Skeletal muscle cell (primary cell): ENCODE data around the gene KLHL29.

Experiments
- DNase-seq: peaks from one replicate; pipeline ENCODE4 v3.0.0-alpha.2; 2010; ENCODE audit warnings: low read depth
- H3K4me3 ChIP-seq: 2 replicates; pipeline ENCODE4 v1.5.1; 2011; ENCODE audit warnings: low read depth, mild to moderate bottlenecking, control low read depth, low read length, moderate library complexity

Gene KLHL29

GRCh38 chr2:23484275-23484674, 99.3 kb downstream of the KLHL29 start:
- DNase-seq: no peak
- H3K4me3 ChIP-seq: no peak overlapping the region

GRCh38 chr2:23484767-23485166, 99.8 kb downstream of the KLHL29 start:
- no peak overlapping the region for H3K4me3 ChIP-seq
- no peak for DNase-seq

GRCh38 chr2:23485261-23485660, 100.3 kb downstream of the KLHL29 start:
- no peak for DNase-seq
- H3K4me3 ChIP-seq: no peak overlapping the region

- no peak for DNase-seq
- H3K4me3 ChIP-seq: no peak overlapping the region
These were observed 101.1 kb downstream of the KLHL29 start for GRCh38 chr2:23485841-23486683.

- DNase-seq: no peak
- no peak overlapping the region for H3K4me3 ChIP-seq
These were observed 101.7 kb downstream of the KLHL29 start for GRCh38 chr2:23486684-23487075.

GRCh38 chr2:23487735-23488492, 102.9 kb downstream of the KLHL29 start:
- DNase-seq: peak; percentile 32
- no peak overlapping the region for H3K4me3 ChIP-seq

GRCh38 chr2:23488584-23488983, 103.6 kb downstream of the KLHL29 start:
- H3K4me3 ChIP-seq: no peak overlapping the region
- no peak for DNase-seq

- no peak for DNase-seq
- no peak overlapping the region for H3K4me3 ChIP-seq
These were observed 104.7 kb downstream of the KLHL29 start for GRCh38 chr2:23489471-23490322.

- DNase-seq: no peak
- no peak overlapping the region for H3K4me3 ChIP-seq
These were observed 106.8 kb downstream of the KLHL29 start for GRCh38 chr2:23491591-23492336.

GRCh38 chr2:23492337-23492675, 107.3 kb downstream of the KLHL29 start:
- no peak for DNase-seq
- no peak overlapping the region for H3K4me3 ChIP-seq

- no peak overlapping the region for H3K4me3 ChIP-seq
- peak; percentile 23 for DNase-seq
These were observed 107.9 kb downstream of the KLHL29 start for GRCh38 chr2:23492921-23493320.

- no peak for DNase-seq
- no peak overlapping the region for H3K4me3 ChIP-seq
These were observed 108.9 kb downstream of the KLHL29 start for GRCh38 chr2:23493846-23494245.

- DNase-seq: no peak
- no peak overlapping the region for H3K4me3 ChIP-seq
These were observed 109.3 kb downstream of the KLHL29 start for GRCh38 chr2:23494286-23494685.

- no peak for DNase-seq
- H3K4me3 ChIP-seq: no peak overlapping the region
These were observed 110.7 kb downstream of the KLHL29 start for GRCh38 chr2:23495661-23496114.

- H3K4me3 ChIP-seq: no peak overlapping the region
- DNase-seq: no peak
These were observed 111.5 kb downstream of the KLHL29 start for GRCh38 chr2:23496456-23496855.

- DNase-seq: no peak
- H3K4me3 ChIP-seq: no peak overlapping the region
These were observed 112.1 kb downstream of the KLHL29 start for GRCh38 chr2:23497063-23497462.

GRCh38 chr2:23497536-23497935, 112.6 kb downstream of the KLHL29 start:
- DNase-seq: no peak

GRCh38 chr2:23498943-23499342, 114.0 kb downstream of the KLHL29 start:
- no peak overlapping the region for H3K4me3 ChIP-seq
- DNase-seq: no peak

More at GRCh38 chr2:23497536-23497935, 112.6 kb downstream of the KLHL29 start:
- H3K4me3 ChIP-seq: no peak overlapping the region

GRCh38 chr2:23499439-23499838, 114.5 kb downstream of the KLHL29 start:
- peak; percentile 59 for DNase-seq

More at GRCh38 chr2:23499439-23499838, 114.5 kb downstream of the KLHL29 start:
- no peak overlapping the region for H3K4me3 ChIP-seq
